NCI-H460 (cell line): ENCODE measurements around the gene VPS39. TPM values are rescaled to one million over a fixed set of nuclear protein-coding genes. Genes with fewer than 3 reads are reported as not detected.
A peak's percentile ranks its signal among the peaks of the same experiment; 100 is the strongest.

Experiments
- DNase-seq: peaks from one replicate; pipeline ENCODE4 v3.0.0-alpha.2; 2016; ENCODE audit warnings: low read depth; ENCODE audit errors: extremely low read depth
- total RNA-seq: library from RNA; depleted of rRNA; stranded (reverse); fragments of >200 nt; shearing (Covaris generic); gene quantifications from 2 replicates; pipeline ENCODE4 v1.2.3, GENCODE V29; 2014

VPS39 gene
- total RNA-seq, 1 experiment from 2014 or later: 27.0 TPM

DNA sequence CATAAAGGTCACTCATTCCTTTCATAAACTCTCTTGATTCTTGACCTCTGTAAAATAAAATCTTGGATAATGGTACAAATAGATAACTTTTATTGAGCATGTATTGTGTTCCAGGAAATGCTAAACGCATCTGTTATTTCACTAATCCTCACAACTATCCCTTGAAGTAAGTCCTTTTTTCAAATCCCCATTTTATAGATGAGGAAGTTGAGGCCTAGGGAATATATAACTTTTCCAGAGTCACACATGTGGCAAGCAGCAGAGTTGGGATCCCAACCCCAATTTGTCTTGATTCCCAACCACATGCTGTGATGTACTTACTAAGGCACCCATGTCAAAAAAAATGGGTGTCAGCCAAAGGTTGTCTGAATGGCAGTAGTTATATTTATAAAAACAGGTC lies 6.3 kb downstream of the VPS39 start:
- no peak for DNase-seq

DNA sequence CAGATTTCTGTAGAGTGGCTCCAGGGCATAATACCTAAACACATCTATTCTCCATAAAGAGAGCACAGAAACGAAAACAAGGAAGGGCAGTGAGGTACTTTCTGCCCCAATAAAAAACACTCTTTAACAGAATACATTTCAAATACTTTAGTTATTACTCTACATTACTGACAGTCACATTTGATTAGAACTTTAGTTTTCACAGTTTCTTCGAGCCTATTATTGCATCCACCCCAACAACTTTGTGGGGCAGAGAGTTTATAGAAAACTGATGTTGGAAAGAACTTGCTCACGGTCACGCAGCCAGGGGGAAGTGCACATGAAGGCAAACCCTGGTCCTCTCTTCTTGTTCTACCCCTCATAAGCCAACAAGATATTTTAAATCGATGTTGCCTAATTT lies 9.0 kb downstream of the VPS39 start:
- no peak for DNase-seq

DNA sequence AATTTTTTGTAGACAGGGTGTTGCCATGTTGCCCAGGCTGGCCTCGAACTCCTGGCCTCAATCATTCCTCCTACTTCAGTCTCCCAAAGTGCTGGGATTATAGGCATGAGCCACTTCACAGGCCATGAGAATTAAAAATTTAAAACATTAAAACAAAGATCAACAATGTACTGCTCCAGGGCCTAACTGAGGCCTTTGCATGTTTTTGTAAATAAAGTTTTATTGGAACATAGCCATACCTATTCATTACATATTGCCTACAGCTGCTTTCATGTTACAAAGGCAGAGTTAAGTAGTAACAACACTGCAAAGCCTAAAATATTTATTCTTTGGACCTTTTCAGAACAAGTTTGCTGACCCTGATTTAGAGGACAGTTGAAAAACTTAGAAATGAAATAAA lies 9.6 kb downstream of the VPS39 start:
- DNase-seq: no peak

DNA sequence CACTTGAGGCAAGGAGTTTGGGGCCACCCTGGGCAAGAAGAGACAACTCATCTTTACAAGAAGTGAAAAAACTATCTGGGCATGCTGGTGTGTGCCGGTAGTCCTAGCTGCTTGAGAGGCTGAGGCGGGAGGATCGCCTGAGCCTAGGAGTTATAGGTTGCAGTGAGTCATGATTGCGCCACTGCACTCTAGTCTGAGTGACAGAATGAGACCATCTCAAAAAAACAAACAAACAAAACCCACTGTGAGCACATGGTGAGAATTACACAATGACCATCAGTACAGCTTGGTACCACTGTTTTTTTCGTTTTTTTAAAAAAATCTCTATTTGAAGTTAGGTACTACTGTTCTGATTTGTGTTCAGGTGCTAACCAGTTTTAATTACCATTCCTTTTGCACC lies 13.6 kb downstream of the VPS39 start:
- peak; percentile 86 for DNase-seq

DNA sequence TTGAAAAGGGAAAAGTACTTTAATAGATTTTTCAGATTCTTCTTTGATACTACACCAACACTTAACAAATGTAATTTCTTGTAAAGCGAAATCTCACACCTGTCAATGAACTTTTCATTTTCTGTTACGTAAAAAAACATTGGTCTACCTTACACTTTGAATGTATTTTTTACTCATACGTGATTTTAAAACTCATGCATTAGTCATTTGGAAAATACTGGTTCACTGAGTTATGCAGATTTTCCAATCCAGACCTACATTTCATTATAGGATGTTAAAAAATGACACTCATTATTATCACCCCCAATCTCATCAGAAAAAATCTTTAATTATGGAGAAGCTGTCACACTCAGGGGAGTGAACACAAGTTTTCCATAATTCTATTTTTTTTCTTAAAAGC lies 14.7 kb downstream of the VPS39 start:
- no peak for DNase-seq

DNA sequence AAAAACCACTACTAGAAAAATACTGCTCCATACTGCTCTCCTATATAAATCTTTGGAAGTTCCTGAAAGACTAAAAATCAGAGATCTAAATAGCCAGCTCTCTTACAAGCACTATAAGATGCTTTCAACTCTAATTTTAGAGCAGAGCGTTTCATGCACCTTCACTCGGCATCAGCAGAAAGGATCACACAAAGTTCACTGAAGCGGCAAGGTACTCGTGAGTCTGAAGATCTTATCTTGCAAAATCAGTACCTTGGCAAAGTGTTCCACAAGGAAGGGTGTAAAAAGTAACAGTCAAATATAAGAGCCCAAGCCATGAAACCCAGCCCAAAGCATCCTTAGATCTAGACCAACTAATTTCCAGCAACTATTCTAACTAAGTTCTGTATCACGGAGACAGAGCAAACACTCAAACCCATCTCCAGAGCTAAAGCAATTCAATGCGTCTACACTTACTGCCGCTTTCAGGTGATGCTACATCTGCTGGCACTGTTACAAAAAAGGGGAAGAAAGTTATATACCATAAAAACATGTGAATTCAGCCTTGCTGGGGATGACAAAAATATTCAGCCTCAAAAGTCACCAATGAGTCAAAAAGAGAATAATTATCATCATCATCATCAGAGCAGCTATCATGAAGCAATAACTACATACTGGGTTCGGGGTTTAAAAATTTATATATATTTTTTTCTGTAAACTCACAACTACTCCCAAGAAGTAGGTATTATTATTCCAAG lies 16.3 kb downstream of the VPS39 start:
- DNase-seq: no peak

DNA sequence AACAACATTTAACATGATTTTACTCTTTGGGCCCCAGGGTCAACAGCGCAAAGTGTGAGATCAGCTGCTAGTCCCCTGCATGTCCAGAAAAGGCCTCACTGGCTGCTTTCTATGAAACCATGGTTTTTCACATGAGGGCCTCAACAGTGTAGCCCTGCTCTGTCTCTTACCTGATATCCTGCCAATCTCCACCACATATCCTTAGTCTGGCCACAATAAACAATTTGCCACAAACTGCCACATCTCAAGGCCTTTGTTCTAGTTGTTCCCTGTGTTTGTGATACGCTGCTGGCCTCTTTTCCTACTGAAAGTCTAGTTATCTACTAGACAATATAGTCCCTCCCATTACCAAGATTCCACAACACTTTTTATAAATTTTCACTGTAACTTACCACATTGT lies 17.7 kb downstream of the VPS39 start:
- no peak for DNase-seq

DNA sequence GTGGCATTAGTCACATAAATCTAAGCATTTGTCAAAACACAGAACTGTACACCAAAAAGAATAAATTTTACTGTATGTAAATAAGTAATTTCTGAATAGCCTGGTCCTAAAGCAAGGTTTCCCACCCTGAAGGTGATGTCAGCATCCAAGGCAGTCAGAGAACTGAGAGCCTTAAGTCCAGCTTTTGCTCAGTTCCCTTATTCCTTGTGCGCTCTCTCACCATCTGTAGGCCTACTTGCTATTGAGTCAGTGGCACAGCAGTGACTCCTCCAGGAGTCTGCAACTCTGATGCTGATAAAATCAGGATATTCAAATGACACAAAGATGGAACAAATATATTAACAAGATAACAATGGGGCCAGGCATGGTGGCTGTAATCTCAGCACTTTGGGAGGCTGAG lies 22.3 kb downstream of the VPS39 start:
- no peak for DNase-seq

DNA sequence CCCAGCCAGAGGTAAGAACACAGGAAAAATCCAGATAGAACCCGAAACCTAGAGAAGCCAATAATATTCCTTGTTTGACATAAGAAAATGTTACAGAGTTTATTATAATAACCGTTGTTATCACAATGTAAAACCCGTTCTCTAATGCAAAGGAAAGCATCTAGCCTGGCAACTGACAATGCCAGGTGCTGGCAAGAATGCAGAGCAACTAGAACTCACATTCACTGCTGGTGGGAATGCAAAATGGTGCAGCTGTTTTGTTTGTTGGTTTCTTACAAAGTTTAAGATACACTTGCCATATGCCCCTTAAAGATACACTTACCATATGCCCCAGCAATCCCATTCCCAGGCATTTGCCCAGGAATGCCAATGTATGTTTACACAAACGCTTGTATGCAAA lies 23.4 kb downstream of the VPS39 start:
- DNase-seq: no peak

DNA sequence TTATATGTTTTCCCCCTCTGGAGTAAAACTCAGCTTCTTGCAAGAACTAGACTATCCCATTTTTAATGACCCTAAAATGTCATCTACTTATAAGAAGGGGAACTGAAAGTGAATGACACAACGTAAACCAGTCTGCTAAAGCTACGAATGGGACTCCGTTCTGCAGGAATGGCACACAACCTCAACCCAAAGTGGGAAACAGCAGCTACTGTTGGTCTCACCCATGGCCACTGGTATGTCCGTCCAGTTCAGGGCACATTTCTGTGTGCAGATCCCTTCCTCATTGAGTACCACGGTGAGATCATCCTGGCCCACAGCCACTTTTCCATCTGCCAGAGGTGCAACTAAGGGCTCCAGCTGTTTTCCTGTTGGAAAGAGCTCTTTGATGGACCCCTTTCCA lies 23.8 kb downstream of the VPS39 start:
- DNase-seq: no peak

DNA sequence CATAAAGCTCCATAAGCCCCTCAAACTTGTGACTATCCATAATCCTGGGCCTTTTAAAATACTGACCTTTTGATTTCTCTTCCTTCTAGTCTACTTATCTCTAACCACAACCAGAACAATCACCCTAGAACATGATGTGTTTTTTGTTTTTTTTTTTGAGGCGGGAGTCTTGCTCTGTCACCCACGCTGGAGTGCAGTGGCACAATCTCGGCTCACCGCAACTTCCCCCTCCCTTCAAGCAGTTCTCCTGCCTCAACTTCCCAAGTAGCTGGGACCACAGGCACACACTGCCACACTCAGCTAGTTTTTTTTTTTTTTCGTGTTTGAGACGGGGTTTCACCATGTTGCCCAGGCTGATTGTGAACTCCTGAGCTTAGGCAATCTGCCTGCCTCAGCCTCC lies 25.1 kb downstream of the VPS39 start:
- DNase-seq: no peak

DNA sequence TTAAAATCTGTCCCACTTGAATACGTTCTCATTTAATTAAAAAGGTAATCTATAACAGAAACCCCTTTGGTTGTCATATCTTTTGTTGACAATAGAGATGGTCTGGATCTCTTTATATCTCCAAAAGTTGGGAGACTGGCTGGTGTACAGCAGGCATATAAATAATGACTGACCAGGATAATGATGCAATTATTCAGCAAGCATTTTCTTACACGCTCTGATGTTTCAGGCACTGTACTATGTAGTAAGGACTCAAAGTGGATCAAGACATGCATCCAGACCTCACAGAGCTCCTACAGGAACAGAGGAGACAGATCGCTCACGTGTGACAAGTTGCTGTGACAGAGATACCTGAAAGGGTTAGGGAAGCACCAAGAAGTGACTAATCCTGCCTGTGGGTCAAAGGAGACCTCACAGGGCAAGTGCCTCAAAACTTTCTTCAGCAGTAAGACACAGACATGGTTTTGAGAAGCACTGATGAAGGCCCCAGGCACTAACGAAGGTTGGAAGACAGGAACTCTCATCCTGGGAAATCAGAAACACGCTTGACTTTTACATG lies 25.7 kb downstream of the VPS39 start:
- DNase-seq: no peak

DNA sequence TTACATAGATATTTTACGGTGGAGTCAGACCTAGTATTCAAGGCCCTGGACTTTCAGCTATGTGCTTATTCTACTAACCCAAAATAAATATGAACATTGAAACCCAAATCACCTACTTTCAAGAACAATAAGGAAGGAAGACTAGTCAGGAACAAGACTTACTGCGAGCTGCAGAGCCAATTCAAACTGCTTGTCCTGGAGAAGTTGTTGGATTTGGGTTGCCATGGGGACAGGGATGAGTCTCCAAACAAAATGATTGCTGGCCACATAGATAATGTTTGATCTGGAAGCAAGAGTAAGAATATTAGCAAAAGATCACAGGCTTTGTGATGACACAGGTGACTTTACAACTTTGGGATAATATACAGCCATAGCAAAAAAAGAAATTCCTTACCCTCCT lies 30.0 kb downstream of the VPS39 start:
- DNase-seq: no peak

DNA sequence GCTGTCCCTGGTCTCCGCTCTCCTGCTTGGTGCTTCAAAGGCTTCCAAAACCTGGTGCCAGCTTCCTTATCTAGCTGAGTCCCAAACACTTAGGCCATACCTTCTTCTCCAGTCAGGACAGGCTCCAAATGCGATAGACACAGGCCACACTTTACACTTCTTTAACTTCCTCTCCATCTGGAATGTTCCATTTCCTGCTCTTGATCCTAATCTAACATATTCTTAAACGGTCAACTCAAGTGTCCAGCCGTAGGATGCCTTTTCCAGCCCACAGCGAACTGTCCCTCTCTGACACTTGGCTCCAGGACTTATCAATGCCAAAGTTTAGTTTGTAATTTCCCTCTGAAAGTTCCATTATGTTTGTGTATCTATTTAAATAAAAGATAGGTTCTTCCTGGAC lies 32.4 kb downstream of the VPS39 start:
- no peak for DNase-seq

DNA sequence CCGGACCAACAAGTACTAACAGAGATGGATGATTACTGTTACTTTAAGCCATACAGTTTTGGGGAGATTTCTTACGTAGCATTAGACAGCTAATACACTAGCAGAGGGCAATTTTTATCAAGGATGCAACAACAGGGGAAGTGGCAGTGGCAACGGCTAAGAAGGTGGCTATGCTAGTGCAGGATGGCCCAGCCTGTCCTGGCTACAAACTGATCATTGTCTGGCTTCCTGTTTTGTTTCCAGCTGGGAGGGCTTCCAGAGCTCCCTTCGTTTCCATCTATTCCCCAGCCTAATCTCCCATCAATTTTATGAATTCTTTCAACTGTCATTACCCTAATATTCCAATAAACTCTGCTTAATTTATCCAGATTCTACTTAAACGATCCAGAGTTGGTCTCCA lies 35.6 kb downstream of the VPS39 start:
- no peak for DNase-seq

DNA sequence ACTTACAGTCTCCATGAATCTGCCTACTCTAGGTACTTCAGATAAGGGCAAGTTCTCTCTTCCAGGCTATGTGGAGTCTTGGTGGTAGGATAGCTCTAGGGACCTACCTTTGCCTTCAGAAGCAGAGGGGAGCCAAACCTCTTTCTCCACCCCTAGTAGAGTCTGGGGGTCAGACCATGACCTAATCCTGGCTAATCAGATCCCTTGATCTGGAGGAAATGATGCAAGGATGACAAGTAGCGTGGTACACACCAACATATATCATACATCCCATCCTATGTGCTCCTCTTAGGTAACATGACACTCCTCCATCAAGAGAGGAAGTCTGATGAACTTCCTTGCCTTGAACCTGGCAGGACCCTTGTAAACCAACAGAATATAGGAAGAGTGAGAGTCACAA lies 36.3 kb downstream of the VPS39 start:
- no peak for DNase-seq

DNA sequence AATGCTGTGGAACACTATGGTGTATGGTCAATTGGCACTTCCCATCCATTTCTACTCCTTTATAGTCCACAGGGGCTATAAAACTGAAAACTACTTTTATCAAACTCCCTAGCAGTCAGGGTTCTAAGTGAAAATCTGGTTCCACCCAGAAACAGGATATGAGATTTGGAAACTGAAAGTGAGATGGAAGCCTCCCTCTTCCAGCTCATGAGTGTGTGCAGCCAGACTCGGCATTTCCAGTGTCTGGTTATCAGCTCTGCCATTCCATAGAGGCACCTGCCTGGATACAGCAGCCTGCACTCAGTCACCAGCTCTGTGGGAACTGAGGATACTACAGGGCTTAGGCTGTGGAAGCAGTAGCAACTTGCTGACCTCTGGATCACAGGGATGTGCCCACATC lies 37.0 kb downstream of the VPS39 start:
- DNase-seq: no peak

DNA sequence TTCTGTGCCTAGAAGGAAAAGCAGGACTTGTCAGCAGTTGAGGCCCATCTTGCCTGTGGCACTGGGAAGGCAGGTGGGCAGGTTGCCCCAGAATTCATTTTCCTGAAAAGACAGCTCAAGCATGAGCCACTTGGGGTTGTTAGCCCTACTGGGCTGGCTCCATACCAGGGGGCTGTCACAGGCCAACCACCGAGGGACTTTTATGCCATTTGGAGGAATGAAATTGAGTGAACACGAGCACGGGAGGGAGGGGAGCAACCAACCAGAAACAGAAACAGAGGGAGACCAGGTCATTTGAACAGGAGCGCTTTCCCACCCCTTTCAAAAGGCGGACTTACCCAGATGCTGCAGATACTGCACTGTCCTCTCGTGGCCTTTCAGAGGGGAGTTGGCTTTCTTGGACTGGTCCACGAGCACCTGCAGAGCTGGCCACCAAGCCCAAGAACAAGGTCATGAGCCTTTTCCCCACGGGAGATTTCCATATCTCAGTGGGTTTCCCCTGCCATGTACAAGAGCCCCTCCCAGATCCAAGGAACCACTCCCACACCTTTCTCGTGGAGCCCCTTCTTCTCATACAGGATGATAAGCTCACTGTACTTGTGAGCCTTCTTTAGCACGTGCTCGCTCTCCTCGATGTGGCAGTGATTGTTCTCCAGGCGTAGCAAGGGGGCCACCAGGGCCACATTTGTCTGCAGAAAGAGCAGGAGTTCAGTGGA lies 41.7 kb downstream of the VPS39 start:
- no peak for DNase-seq

DNA sequence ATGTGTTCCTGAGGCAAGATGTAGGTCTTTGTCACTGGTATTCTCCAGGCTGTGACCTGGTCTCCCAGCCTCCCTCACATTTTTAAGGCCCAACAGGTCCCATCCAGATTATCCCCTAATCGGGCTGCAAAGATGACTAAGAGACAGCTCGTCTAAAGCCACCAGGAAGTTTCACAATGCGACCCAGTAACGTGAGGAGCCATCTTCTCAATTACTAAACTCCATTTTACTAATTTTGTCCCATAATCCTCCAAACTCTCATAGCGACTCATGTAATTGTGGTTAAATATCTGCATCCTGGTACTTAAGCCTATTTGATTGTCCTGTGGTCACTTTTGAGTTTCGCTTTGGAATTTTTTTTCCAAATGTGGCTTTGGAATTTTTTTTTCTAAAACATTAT lies 43.0 kb downstream of the VPS39 start:
- DNase-seq: no peak

DNA sequence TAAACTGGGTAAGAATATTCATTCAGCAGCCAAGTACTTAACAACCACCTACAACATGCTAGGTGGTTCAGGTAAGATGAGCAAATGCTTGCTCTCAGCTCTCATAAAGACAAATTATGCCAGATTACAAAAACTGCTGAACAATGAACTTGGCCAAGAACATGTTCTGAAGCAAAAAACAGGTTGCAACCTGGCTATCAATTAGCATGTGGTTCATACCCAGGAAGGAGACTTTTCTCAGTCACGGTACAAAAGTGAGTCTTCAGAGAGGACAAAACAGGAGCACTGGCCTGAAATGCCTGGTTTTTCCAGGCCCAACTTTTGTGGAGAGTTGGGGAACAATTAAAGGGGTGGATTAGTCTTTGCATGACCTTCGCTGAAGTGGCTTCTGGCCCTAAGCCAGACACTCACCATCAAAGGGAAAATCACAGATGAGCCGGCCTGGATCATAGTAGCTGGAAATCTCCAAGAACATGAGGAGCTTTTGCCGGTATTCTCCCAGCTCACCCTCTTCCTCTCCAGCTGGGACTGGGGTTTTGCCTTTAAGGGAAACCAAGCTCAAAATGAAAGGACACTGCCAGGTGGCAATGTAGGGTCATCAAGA lies 44.1 kb downstream of the VPS39 start:
- DNase-seq: no peak

DNA sequence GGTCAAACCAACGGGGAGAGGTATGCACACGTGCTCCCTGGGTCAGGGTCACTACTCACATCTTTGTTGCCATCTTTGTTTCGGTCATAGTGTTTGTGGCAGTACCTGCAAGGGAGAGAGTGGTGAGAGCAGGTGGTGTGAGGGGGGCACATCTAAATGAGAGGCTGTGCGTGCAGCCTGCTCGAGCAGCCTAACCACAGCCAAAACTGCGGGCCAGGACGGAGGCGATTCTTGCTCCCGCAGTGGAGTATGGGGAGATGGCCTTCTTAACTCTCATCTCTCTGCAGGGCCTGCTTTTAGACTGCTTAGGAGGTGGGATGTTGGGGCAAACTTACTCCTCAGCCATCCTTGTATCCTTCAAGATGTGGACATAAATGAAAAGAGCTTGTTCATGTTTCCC lies 44.8 kb downstream of the VPS39 start:
- no peak for DNase-seq

DNA sequence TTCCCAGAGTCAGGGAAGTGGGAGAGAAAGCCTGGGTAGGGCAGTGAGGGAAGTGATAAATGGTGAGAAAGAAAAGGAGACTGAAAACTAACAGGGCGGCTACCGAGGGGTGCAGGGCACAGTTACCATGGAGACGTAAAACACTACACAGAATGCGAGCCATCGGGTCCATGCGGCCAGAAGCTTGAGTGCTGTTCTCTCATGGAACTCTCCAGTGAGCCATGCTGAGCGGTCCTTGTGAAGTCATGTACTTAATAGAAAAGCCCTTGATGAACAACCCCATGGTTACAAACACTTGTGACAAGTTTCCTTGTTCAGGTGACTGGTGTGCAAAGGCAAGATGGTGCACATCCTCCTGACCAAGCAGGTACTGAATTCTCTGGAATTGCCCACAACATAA lies 48.0 kb downstream of the VPS39 start:
- no peak for DNase-seq
